GM23338 (cell line): ENCODE results near the gene CARD10.

Experiments
- CREB1 ChIP-seq: fragments of 250-450 bp; sonication (Bioruptor Pico); IDR thresholded peaks from 2 replicates; pipeline ENCODE4 v1.5.0; 2020; ENCODE audit warnings: low read depth, mild to moderate bottlenecking, moderate library complexity
- ETS1 ChIP-seq: IDR thresholded peaks from 2 replicates; pipeline ENCODE4 v1.6.1; 2016; ENCODE audit warnings: antibody characterized with exemption
- EZH2 ChIP-seq: fragments of 200-600 bp; sonication (generic); IDR thresholded peaks from one replicate; pipeline ENCODE4 v1.8.0; 2017; ENCODE audit warnings: antibody characterized with exemption, mild to moderate bottlenecking, low read depth; ENCODE audit not compliant: unreplicated experiment
- EZH2phosphoT487 ChIP-seq: fragments of 200-600 bp; sonication (generic); IDR thresholded peaks from one replicate; pipeline ENCODE4 v1.8.1; 2018; ENCODE audit warnings: antibody characterized with exemption; ENCODE audit not compliant: unreplicated experiment
- JUNB ChIP-seq: IDR thresholded peaks from one replicate; pipeline ENCODE4 v1.6.1; 2016; ENCODE audit warnings: antibody characterized with exemption; ENCODE audit not compliant: unreplicated experiment
- POLR2AphosphoS5 ChIP-seq: IDR thresholded peaks from 2 replicates; pipeline ENCODE4 v1.6.1; 2016; ENCODE audit warnings: antibody characterized with exemption, low read depth
- STAT1 ChIP-seq: IDR thresholded peaks from one replicate; pipeline ENCODE4 v1.6.1; 2016; ENCODE audit warnings: antibody characterized with exemption; ENCODE audit not compliant: unreplicated experiment
- ZNF114 ChIP-seq: fragments of 250-450 bp; sonication (Bioruptor Pico); IDR thresholded peaks from 2 replicates; pipeline ENCODE4 v1.5.0; 2020; ENCODE audit warnings: mild to moderate bottlenecking, moderate library complexity
- ZNF462 ChIP-seq: fragments of 250-450 bp; sonication (Bioruptor Pico); IDR thresholded peaks from 2 replicates; pipeline ENCODE4 v1.5.0; 2020; ENCODE audit warnings: mild to moderate bottlenecking, moderate library complexity
- TF ChIP-seq, protein P1 (sequence below), 2 experiments: fragments of 200-600 bp in 1 of 2; sonication (generic) in 1 of 2; conservative IDR thresholded peaks; 2 replicates each; pipeline versions ENCODE4 v1.5.1 to v1.6.1; 2016 to 2017; ENCODE audit warnings: antibody characterized with exemption in 2 of 2, low read depth in 2 of 2, mild to moderate bottlenecking in 2 of 2, moderate library complexity in 1 of 2
- TF ChIP-seq, protein P2 (sequence below): IDR thresholded peaks from one replicate; pipeline ENCODE4 v1.6.1; 2018; ENCODE audit warnings: antibody characterized with exemption; ENCODE audit not compliant: unreplicated experiment

- TF ChIP-seq, protein P1, sequence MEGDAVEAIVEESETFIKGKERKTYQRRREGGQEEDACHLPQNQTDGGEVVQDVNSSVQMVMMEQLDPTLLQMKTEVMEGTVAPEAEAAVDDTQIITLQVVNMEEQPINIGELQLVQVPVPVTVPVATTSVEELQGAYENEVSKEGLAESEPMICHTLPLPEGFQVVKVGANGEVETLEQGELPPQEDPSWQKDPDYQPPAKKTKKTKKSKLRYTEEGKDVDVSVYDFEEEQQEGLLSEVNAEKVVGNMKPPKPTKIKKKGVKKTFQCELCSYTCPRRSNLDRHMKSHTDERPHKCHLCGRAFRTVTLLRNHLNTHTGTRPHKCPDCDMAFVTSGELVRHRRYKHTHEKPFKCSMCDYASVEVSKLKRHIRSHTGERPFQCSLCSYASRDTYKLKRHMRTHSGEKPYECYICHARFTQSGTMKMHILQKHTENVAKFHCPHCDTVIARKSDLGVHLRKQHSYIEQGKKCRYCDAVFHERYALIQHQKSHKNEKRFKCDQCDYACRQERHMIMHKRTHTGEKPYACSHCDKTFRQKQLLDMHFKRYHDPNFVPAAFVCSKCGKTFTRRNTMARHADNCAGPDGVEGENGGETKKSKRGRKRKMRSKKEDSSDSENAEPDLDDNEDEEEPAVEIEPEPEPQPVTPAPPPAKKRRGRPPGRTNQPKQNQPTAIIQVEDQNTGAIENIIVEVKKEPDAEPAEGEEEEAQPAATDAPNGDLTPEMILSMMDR (conservative IDR thresholded peaks at IDR 0.05; ENCODE audit: low read depth in 2 of 2): no peak
- TF ChIP-seq EZH2: no peak
- TF ChIP-seq, protein P2, sequence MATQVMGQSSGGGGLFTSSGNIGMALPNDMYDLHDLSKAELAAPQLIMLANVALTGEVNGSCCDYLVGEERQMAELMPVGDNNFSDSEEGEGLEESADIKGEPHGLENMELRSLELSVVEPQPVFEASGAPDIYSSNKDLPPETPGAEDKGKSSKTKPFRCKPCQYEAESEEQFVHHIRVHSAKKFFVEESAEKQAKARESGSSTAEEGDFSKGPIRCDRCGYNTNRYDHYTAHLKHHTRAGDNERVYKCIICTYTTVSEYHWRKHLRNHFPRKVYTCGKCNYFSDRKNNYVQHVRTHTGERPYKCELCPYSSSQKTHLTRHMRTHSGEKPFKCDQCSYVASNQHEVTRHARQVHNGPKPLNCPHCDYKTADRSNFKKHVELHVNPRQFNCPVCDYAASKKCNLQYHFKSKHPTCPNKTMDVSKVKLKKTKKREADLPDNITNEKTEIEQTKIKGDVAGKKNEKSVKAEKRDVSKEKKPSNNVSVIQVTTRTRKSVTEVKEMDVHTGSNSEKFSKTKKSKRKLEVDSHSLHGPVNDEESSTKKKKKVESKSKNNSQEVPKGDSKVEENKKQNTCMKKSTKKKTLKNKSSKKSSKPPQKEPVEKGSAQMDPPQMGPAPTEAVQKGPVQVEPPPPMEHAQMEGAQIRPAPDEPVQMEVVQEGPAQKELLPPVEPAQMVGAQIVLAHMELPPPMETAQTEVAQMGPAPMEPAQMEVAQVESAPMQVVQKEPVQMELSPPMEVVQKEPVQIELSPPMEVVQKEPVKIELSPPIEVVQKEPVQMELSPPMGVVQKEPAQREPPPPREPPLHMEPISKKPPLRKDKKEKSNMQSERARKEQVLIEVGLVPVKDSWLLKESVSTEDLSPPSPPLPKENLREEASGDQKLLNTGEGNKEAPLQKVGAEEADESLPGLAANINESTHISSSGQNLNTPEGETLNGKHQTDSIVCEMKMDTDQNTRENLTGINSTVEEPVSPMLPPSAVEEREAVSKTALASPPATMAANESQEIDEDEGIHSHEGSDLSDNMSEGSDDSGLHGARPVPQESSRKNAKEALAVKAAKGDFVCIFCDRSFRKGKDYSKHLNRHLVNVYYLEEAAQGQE: no peak
- TF ChIP-seq CREB1 (CRISPR knock-in tag): no peak
- TF ChIP-seq POLR2AphosphoS5: no peak
- TF ChIP-seq JUNB: no peak
- no peak for TF ChIP-seq EZH2phosphoT487
- TF ChIP-seq ETS1: no peak
- no peak for TF ChIP-seq ZNF114
- no peak for TF ChIP-seq STAT1
- TF ChIP-seq ZNF462: no peak
Observed at GRCh38 chr22:37484480-37485394, 34.5 kb downstream of the CARD10 start.
